CD4-positive, alpha-beta T cell treated with Interleukin-21 for 1 hour (primary cell): ENCODE results near the gene CBLB.
A peak's percentile ranks its signal among the peaks of the same experiment; 100 is the strongest.

ENCODE experiments used
- DNase-seq: peaks from one replicate; pipeline ENCODE4 v3.0.0-alpha.2; 2020

The CBLB gene

GRCh38 chr3:105813710-105814109, 55.1 kb downstream of the CBLB start:
- DNase-seq: no peak

- no peak for DNase-seq
Observed at GRCh38 chr3:105812194-105812586, 56.6 kb downstream of the CBLB start.

DNA sequence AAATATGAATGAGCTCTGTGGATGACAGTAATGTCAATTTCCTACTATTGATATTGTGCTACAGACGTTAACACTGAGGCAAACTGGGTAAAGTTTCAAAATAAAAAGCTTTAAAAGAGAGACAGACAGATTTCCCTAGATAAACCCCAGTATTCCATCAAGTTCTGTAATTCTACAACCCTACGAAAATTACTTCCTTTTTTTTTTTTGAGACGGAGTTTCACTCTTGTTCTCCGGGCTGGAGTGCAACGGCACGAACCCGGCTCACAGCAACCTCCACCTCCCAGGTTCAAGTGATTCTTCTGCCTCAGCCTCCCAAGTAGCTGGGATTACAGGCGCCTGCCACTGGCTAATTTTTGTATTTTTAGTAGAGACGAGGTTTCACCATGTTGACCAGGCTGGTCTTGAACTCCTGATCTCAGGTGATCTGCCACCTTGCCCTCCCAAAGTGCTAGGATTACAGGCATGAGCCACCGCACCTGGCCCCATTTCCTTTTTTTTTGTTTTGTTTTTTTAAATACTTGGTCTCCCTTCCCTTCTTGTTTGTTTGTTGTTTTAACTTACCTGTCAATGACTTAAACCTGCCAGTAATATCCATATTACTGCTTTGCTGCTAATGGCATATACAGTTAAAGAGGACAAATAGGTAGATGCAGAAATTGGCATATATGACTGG, 57.2 kb downstream of the CBLB start:
- DNase-seq: no peak

GRCh38 chr3:105809208-105809888, 59.5 kb downstream of the CBLB start:
- no peak for DNase-seq

GRCh38 chr3:105807701-105808100, 61.1 kb downstream of the CBLB start:
- DNase-seq: no peak

- DNase-seq: no peak
Observed at GRCh38 chr3:105807146-105807545, 61.7 kb downstream of the CBLB start.

GRCh38 chr3:105806359-105806758, 62.5 kb downstream of the CBLB start:
- DNase-seq: peak; percentile 70

DNA sequence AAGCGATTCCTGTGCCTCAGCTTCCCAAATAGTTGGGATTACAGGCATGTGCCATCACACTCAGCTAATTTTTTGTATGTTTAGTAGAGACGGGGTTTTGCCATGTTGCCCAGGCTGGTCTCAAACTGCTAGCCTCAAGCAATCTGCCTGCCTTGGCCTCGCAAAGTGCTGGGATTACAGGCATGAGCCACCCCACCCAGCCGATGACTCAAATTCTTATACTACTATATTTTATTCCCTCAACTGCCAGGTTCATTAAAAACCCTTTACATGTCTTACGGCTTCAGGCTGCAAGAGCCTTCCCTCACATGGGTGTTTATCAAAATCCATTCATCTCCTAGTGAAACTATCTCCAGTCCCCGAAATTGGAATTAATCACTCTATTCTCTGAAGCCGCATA, 63.4 kb downstream of the CBLB start:
- DNase-seq: no peak

GRCh38 chr3:105802118-105802706, 66.6 kb downstream of the CBLB start:
- DNase-seq: no peak

GRCh38 chr3:105801397-105801796, 67.4 kb downstream of the CBLB start:
- peak; percentile 47 for DNase-seq

GRCh38 chr3:105800320-105800719, 68.5 kb downstream of the CBLB start:
- DNase-seq: no peak

- DNase-seq: no peak
Observed at GRCh38 chr3:105799286-105799685, 69.5 kb downstream of the CBLB start.

- no peak for DNase-seq
Observed at GRCh38 chr3:105798381-105798934, 70.4 kb downstream of the CBLB start.

DNA sequence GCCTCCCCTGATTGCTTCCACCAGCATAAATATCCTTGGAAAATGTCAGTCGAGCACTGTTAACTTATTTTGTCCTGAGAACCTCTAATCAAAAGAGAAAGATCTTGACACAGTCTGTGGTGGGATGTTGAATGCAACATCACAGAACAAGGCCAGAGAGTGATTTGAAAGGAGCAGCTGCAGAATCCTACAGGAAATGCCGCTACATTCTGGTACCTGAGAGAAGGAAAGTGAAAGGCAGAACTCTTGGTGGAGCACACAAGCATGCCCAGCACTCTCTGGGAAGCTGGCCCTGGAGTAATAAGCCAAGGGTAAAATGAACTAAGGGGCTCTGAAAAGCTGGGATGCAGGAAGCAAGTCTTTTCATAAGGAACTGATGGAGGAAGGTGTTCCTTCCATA, 75.8 kb downstream of the CBLB start:
- DNase-seq: no peak

- DNase-seq: no peak
Observed at GRCh38 chr3:105791919-105792786, 76.7 kb downstream of the CBLB start.

DNA sequence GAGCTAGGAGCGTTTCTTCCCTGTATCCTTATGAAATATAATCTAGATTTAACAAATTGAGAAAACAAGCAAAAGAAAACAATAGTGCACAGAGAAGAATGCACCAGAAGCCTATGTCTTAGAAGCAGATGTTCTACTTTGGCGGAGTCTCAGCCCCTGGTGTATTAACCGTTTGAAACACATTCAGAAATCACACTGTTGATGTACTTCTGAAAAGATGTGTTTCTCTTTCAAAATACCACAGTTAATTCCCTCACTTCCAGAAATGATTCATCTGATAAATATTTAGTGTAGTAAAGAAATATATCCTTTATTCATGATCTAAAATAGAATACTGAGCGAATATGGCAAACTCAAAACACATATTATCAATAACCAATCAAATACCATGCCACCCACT, 77.7 kb downstream of the CBLB start:
- DNase-seq: no peak

DNA sequence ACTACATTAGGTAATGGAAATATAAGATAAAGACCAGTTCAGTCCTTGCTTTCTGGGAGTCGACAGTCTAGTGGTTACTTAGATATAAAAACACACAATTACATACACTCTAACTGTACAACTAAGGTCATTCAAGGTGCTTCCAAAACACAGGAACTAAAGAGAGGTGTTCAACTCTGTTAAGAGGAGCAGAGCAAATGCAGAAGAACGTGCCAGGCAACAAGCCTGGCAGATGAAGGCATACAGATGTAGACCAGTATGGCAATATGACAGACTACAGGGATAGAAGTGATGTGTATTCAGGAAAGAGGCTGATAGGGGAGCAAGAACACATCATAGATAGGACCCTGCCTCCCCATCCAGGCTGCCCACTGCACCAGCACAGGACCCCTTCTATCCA, 78.3 kb downstream of the CBLB start:
- DNase-seq: no peak

GRCh38 chr3:105788593-105788992, 80.2 kb downstream of the CBLB start:
- DNase-seq: no peak

- DNase-seq: no peak
Observed at GRCh38 chr3:105787453-105787852, 81.4 kb downstream of the CBLB start.

GRCh38 chr3:105786990-105787389, 81.8 kb downstream of the CBLB start:
- no peak for DNase-seq

GRCh38 chr3:105786241-105786640, 82.6 kb downstream of the CBLB start:
- no peak for DNase-seq

DNA sequence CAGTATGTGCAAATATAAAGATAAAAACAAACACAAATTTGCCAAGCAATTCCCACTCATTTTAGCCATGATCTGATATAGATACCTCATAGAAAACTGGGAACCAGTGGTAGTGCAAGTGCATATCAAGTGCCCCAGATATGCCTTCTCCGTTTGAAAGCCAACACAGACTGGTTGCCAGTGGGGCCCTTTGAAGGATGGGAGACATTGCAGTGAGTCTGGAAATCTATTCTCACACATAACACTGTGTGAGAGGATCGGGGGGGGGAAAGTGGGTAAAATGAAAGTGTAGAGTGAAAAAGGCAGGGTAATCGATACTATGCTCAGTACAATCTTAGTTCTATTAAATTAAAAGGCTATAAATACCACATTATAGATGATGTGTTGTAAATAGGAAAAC, 83.0 kb downstream of the CBLB start:
- no peak for DNase-seq

- no peak for DNase-seq
Observed at GRCh38 chr3:105783631-105784030, 85.2 kb downstream of the CBLB start.
